ENCODE data around the gene ZNF276. TPM values are rescaled to one million over a fixed set of nuclear protein-coding genes. Genes with fewer than 3 reads are reported as not detected.

ZNF276 gene
- total RNA-seq, 1 donor from 2014 or later = 20.7 TPM

DNA sequence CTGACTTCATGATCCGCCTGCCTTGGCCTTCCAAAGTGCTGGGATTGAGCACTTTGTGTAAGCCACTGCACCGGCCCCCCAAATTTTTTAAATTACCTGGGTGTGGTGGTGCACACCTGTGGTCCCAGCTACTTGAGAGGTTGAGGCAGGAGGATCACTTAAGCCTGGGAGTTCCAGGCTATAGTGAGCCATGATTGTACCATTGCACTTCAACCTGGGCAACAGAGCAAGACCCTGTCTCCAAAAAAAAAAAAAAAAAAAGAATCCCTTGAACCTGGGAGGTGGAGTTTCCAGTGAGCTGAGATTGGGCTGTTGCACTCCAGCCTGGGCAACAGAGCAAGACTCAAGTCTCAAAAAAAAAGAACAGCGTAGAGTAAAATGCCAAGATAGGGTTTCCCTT is 15.2 kb downstream of the ZNF276 start:
- DNase-seq (ENCODE audit: low read depth) = no peak

DNA sequence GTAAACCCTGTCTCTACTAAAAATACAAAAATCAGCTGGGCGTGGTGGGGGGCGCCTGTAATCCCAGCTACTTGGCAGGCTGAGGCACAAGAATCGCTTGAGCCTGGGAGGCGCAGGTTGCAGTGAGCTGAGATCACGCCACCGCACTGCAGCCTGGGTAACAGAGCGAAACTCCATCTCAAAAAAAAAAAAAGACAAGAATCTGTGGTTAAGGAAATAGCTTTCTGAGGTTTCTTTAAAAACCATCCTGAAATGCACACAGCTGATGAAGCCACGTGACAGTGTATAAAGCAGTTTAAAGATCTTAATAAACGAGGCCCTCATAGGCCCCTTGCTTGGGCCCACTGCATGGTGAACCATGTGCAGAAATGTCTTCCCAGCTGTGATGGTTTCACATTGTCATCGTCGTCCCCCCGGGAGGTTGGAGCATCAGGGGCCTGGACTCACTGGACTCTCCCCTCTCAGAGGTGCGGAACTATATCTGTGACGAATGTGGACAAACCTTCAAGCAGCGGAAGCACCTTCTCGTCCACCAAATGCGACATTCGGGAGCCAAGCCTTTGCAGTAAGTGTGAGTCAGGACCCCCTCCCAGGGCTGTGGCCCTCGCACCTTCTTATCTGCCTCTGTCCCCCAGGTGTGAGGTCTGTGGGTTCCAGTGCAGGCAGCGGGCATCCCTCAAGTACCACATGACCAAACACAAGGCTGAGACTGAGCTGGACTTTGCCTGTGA is 16.2 kb downstream of the ZNF276 start:
- DNase-seq (ENCODE audit: low read depth) = no peak

DNA sequence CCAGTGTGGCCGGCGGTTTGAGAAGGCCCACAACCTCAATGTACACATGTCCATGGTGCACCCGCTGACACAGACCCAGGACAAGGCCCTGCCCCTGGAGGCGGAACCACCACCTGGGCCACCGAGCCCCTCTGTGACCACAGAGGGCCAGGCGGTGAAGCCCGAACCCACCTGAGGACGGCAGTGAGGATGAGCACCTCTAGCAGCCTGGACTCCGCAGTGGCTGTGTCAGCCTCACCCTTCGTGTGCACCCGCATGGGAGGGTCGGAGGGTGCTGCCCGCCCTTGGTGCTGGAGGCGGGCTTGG is 16.7 kb downstream of the ZNF276 start:
- DNase-seq (ENCODE audit: low read depth) = no peak

DNA sequence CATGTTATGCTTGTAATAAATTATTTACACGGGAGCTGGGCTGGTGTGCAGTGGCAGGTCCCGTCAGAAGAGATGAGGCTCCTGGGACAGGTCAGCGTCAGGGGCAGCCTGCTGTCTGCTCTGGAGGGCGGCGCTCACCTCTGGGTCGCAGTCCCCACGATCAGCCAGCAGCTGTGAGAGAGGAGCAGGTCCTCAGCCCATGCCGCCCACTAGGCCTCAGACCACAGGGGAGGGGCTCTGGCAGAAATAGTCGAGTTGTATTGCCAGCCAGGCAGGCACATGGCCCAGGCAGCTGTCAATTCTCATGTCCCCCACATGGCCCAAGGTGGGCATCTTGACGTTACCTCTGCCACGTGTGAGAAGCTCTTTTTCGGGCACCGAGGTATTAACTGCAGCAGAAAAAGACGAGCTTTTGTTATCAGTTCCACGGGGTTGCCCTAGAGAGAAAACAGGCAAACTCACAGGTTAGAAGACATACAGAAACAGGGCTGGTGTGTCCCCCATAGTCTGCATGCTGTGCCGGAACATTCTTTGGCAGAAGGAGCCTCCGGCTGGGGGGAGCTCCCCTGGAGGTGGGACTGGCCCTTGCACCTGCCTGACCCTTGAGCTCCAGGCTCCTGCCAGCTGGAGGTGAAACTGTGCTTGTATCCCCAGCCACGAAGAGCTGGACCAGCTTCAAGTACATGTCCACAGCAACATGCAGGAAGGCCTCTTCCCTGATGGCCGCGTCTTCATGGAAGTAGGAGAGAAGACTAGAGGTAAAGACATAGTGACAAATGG is 17.4 kb downstream of the ZNF276 start:
- DNase-seq (ENCODE audit: low read depth) = no peak

DNA sequence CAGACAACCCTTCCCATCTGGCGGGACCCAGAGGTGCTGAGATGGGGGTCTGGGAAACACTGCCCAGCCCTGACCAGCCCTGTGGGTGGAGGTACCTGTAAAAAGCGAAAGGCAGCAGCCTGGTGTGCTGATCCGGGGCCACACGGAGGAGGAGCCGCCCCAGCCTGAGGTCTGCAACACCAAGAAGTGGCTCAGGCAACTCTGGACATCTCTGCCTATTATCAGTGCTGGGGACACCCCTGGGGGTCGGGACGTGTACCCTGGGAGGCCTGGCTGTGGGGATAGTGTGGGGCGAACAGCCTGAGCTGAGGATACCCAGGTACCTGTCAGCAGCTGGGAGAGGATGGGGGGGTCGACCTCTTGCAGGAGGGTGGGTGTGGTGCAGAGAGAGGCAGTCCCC is 18.0 kb downstream of the ZNF276 start:
- DNase-seq (ENCODE audit: low read depth) = no peak

DNA sequence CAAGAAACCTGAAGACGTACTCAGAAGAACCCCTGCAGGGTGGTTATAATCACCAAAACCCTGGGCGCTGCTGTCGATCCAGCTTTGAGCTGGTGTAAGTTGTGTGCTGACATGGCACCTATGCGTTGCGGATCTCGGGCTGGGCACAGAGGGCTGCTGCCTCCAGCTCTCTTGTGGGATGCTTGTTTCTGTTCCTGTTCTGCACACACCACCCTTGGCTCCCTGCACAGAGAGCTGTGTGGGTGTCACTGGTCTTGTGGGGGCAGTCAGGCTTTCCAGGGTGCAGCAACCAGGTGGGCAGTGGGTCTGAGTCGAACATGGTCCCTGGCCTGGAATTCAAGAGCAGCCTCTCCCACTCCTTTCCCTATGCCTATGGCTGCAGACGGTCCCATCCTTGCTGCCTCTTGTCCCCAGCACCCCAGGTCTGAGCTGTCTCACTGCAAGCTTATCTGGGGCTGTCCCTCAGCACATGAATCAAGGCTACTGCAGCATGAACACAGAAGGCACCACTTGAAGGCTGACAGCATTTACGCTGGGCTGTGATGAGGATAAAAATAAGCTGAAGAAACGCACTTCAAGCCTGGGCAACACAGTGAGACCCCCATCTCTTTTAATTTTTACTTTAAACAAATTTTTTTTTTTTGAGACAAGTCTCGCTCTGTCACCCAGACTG is 20.1 kb downstream of the ZNF276 start:
- DNase-seq (ENCODE audit: low read depth) = no peak

DNA sequence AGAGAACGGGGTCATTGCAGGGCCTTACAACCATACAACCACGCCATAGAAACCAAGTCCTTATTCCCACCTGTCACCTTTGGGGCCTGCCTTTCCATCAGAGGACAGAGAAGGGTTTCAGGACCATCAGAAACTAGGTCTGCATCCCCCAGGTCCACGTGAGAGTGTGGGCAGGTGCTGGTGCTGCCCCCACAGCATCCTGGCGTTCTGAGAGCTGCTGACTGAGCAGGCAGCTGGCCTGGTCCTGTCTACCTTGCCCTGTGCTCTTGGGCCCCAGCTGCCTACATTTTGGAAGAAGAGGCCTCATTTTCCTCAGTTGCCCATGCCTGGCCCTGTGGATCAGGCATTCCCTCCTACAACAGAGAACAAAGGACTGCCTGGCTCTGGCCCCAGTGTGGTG is 21.6 kb downstream of the ZNF276 start:
- DNase-seq (ENCODE audit: low read depth) = no peak

DNA sequence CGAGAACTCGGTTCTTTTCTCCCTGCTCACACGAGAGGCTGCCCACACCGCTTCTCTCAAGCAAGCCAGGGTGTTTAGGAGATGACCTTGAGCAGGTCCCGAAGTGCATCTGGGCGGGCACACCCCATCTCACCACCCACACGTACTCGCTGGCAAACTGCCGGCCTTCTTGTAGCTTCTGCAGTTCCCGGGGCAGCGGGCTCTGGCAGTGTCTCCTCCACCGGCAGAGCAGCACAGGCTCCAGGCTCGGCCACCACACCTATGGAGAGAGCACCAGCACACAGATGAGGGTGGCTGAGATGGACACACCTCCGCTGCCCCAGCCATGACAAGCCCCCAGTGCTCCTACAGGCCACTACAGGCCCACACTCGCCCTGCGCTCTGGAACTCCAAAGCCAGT is 23.5 kb downstream of the ZNF276 start:
- no peak for DNase-seq (ENCODE audit: low read depth)

DNA sequence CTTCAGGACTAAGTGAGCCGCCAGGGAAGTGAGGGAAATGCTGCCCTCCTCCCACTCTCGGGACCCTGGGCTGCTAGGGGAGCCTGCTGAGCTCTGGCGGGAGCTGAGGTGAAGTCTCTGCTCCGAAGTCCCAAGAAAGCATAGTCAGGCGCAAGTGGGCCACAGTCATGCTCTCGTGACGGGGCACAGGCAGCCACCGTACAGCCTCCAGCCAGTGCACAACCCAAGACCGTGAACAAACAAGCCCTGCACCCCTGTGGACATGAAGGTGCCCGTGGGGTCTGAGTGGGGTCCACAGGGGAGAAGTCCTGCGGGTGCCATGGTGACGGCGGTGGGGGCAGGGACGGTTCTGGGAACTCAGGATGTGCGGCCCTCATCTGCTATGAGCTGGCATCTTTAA is 24.7 kb downstream of the ZNF276 start:
- DNase-seq (ENCODE audit: low read depth) = no peak

DNA sequence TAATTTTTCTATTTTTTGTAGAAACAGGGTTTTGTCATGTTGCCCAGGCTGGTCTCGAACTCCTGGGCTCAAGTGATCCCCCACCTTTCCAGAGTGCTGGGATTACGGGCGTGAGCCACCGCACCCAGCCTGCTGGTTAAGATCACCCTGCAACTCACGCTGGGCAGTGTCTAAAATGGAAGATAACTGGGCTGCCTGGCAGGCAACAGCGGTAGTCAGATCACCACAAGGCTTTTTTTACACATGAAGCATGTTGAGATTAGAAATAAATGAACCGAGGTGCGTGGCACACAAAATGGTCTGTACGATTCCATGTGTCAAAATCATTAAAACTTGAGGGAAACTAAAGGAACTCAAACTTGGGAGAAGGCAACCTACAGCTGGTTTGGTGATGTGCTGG is 26.7 kb downstream of the ZNF276 start:
- DNase-seq (ENCODE audit: low read depth) = no peak

DNA sequence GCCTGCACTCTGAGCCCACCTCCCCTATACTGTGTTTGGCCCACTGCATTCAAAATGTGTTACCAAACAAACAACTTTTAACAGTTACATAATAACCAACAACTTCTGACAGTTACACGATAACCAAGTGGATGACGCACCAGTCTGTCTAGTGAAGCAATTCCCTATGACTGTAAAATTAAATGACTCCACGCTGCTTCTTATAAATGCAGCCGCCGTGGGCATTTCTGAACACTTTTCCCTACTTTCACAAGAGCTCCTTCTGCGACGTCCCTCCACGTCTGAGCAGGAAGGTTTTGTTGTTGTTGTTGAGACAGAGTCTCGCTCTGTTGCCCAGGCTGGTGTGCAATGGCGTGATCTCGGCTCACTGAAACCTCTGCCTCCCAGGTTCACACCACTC is 27.6 kb downstream of the ZNF276 start:
- no peak for DNase-seq (ENCODE audit: low read depth)

DNA sequence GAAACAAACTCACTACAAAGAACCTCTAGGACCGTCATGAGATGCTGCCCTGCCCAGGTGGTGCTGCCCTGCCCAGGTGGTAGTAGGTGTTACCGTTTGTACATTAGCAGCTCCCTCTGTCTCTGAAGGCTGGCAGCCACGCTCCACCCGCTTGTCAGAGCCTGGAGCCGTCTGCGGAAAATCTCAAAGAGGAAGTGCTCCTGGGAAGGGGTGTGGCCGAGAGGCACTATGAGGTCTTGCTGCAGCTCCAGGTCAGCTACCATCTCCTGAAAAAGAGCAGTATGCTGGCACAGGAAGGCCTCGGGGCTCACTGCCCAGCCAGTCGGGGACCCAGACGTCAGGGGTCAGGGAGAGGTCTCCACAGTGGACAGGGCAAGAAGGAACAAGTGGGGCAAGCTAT is 28.3 kb downstream of the ZNF276 start:
- DNase-seq (ENCODE audit: low read depth) = no peak

DNA sequence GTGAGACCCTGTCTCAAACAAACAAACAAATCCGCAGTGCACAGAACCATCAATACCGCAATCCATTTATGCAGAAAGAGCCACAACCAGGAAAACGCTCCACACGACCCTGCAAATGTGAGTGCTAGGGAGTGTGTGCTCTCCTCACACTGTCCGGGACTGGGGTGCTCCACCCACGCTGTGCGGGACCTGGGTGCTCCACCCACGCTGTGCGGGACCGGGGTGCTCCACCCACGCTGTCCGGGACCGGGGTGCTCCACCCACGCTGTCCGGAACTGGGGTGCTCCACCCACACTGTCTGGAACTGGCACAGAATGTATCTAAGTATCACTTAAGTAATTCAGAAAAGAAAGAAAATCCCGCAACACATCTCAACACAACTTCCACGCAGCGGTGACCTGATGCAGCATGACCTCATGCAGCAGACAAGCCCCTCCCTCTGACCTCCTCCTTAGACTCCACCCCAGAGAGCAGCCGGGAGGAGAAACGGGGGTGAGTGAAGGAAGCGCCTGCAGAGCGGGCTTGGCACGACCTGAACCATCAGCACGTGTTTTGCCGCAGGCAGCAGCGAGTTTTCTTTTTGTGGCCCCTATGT is 38.5 kb downstream of the ZNF276 start:
- no peak for DNase-seq (ENCODE audit: low read depth)

DNA sequence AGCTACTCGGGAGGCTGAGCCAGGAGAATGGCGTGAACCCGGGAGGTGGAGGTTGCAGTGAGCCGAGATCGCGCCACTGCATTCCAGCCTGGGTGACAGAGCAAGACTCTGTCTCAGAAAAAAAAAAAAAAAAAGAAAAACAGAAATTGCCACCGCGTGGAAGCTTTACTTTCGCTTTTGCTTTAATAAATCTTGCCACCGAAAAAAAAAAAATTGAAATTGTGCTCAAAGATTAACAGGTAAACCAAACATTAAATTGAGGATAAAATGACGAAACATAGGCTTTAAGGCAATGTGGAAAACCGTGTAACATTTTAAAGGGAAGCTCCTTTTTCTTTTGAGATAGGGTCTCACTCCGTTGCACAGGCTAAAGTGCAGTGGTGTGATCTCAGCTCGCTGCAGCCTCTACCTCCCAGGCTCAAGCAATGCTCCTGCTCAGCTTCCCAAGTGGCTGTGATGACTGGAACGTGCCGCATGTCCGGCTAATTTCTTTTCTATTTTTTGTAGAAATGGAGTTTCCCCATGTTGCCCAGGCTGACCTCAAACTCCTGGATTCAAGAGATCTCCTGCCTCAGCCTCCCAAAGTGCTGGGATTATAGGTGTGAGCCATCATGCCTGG is 40.1 kb downstream of the ZNF276 start:
- DNase-seq (ENCODE audit: low read depth) = no peak

DNA sequence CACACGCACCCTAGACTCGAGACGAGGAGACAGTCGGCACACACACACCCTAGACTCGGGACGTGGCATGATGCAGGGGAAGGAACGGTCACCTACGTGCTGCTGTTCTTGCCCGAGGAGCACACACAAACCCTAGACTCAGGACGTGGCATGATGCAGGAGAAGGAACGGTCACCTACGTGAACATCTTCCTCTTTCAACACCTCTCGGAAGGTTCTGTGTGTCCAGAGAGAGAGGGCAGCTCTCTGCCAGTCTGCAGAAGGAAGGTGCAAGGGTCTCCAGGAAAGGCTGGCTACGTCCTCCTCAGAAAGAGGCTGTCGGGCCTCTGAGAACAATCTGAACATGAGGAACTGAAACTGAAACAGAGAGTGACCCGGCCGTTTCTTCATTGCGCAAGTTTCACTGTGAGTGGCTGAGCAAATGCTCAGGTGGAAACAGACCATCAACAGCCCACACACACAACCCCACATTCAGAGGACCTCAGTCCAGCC is 43.4 kb downstream of the ZNF276 start:
- no peak for DNase-seq (ENCODE audit: low read depth)

DNA sequence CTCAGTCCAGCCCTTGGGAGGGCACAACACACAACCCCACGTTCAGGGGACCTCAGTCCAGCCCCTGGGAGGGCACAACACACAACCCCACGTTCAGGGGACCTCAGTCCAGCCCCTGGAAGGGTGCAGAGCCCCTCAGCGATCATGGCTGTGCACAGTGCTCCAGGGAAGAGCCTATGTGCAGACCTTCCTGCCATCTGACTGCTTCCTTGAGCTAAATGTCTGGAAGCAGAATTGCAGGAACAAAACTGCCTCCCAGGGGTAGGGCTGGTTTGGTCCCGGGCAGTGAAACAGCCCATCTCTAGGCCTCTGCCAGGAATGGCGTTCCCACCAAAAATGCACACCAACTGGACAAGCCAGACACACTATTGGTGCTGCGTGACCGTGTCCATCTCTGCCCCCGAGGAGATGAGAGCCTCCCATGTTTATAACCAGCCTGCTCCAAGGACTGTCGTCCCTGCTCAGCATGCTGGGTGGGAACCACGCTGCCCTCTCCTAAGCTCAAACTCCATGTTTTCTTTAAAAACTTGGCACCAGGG is 44.0 kb downstream of the ZNF276 start:
- no peak for DNase-seq (ENCODE audit: low read depth)

DNA sequence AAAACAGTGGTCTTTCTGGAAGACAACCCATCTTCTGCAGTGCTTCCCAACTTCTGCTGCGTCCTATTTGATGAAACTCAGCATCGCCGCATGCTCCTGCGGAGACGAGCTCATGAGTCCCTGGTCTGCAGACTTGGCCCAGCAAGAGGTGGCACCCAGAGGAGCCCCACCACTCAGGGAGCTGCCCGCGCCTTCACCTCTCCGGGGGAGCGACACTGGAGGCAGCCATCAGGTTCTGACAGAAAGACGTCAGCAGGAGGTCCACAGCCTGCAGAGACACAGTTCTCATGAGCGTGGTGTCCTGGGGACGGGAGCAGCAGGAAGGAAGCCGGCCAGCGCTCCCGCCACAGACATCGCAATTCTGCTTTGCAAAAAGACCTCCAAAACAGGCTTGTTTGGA is 49.0 kb downstream of the ZNF276 start:
- DNase-seq (ENCODE audit: low read depth) = no peak

DNA sequence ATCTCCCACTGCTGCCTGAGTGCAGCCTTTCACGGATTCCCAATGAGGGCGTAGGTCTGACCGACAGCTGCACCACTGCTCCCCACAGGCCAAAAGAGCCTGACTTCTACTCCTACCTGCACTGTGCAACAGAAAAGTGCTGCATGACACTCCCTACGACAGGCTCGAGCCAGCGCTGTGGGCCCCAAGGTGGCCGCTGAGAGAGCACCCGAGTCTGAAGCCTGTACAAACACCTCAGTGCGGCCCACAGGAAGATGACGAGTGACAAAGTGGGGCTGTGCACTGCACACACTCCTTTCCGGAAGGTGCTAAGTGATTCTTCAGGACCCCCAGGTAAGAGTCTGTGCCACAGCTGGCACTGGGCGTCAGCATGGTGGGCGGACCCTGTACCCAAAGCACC is 53.9 kb downstream of the ZNF276 start:
- DNase-seq (ENCODE audit: low read depth) = no peak

DNA sequence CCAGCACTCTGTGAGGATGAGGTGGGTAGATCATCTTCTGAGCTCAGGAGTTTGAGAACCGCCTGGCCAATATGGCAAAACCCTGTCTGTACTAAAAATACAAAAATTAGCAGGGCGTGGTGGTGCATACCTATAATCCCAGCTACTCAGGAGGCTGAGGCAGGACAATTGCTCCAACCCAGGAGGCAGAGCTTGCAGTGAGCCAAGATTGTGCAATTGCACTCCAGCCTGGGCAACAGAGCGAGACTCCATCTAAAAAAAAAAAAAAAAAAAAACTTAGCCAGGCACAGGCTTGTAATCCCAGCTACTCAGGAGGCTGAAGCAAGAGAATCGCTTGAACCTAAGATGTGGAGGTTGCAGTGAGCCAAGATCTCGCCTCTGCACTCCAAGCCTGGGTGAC is 56.9 kb downstream of the ZNF276 start:
- DNase-seq (ENCODE audit: low read depth) = peak; percentile 29

DNA sequence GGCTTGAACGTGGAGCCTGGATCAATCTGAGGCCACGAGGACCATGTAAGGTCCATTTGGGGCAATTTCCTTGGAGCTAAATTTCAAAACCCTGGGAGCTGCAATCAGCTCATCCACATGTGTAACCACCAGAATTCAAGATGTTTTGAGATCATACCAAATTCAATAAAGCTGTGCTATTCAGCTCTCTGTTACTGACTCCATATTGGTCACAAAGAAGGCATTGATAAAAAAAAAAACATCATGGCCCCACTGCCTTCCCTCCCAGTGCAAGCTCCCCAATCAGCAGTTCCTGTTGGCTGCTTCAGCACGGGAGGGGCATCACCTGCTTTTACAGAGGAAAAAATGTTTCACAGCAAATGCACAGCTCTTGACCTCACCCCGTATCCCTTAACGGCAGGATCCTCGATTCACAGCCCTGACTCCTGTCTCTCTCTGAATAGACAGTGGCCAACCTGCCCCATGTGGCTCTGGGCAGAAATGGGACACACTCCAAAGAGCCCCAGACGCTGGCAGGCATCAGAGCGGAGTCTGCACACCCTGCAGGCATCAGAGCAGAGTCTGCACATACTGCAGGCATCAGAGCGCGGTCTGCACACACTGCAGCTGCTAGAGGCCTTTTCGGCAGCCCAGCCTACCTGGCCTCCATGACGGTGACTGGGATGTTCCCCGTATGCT is 58.0 kb downstream of the ZNF276 start:
- DNase-seq (ENCODE audit: low read depth) = no peak

DNA sequence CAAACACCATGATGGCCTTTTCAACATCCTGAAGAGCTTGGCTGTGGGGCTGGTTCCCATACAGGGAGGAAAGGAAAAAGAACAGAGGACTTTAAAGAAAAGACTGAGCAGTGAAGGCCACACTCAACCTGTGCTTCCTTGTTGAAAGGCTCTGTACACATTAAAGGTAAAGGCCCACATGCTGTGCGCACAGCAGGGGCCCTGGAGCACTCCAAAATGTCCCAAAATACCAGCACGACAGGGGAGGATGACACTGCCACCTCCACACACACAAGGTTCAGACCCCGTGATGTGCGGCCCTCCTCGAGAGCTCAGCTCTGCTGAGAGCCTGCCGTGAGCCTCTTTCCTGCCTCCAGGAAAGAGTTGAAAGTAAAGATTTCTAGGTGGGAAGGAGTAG is 58.6 kb downstream of the ZNF276 start:
- DNase-seq (ENCODE audit: low read depth) = no peak
